Cardiac muscle cell (in vitro differentiated cells and primary cell): Measurements from ENCODE around the gene UNC79. TPM values are rescaled to one million over a fixed set of nuclear protein-coding genes. Genes with fewer than 3 reads are reported as not detected.
"Not testable (repeated sequence)": the region's sequence is repeated elsewhere in the genome, so short reads cannot be mapped to it uniquely, and the experiment has no call there.

Source experiments
- DNase-seq, 2 donors: peaks; one replicate each; pipeline versions ENCODE4 v3.0.0 to v3.0.0-alpha.2; 2010 to 2017; ENCODE audit warnings: low read depth in 1 of 2, low spot score in 1 of 2
- H3K27ac ChIP-seq: fragments of 200-600 bp; sonication (generic); 2 replicates; pipeline ENCODE4 v1.5.1; 2016
- H3K27me3 ChIP-seq: fragments of 200-600 bp; sonication (generic); 2 replicates; pipeline ENCODE4 v1.6.0; 2016; ENCODE audit warnings: control low read depth
- H3K36me3 ChIP-seq: fragments of 200-600 bp; sonication (generic); 2 replicates; pipeline ENCODE4 v1.5.1; 2016; ENCODE audit warnings: control low read depth
- H3K4me1 ChIP-seq: fragments of 200-600 bp; sonication (generic); 2 replicates; pipeline ENCODE4 v1.8.1; 2017; ENCODE audit warnings: low read depth, mild to moderate bottlenecking, mixed run types
- H3K4me3 ChIP-seq: fragments of 200-600 bp; sonication (generic); 2 replicates; pipeline ENCODE4 v1.5.1; 2016; ENCODE audit warnings: mild to moderate bottlenecking
- H3K9me3 ChIP-seq: fragments of 200-600 bp; sonication (generic); 2 replicates; pipeline ENCODE4 v1.5.1; 2017; ENCODE audit warnings: low read depth, mild to moderate bottlenecking, control low read depth
- polyA plus RNA-seq: library from polyadenylated mRNA; unstranded; fragments of >200 nt; fragmentation: Nextera tagmentation; extraction: Ambion mirVana; gene quantifications from 2 replicates; pipeline ENCODE4 v1.2.1, GENCODE V29; 2016
- total RNA-seq: library from RNA; depleted of rRNA; stranded (reverse); fragments of >200 nt; gene quantifications from 2 replicates; pipeline ENCODE4 v1.2.3, GENCODE V29; 2016
- TF ChIP-seq, protein P1 (sequence below): IDR thresholded peaks from 2 replicates; pipeline ENCODE4 v1.5.1; 2012; ENCODE audit warnings: low read depth, mild to moderate bottlenecking, low read length

UNC79 gene
- total and polyA plus RNA-seq, 2 experiments from 2014 or later, result 1.5 to 6.5 TPM

DNA sequence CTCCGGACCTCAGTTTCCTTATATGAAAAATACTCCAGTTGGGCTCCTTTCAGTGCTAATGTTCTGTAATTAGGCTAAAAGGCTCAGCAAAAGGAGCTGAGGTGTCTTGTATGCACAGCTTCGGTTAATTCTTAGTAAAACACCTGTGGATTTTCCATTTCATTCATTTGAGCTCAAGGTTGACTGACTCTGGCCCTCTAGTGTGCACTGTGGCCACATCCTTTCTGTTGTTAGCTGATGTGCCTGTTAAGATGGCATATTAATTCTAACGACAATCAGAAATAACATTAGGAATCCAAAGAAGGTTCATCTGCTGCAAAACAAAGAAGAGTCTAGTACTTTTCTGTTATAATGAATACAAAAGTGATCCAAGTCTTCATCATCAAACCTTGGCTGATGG, 45.6 kb downstream of the UNC79 start:
- Histone ChIP-seq H3K27me3 (no peaks in the 10 kb centered on the region), H3K9me3 (no peaks in the 10 kb centered on the region), H3K4me1 (no peaks in the 10 kb centered on the region), H3K36me3 (no peaks in the 10 kb centered on the region), H3K4me3 (no peak overlapping the region), H3K27ac (no peak overlapping the region)
- no peak for DNase-seq
- TF ChIP-seq, protein P1, sequence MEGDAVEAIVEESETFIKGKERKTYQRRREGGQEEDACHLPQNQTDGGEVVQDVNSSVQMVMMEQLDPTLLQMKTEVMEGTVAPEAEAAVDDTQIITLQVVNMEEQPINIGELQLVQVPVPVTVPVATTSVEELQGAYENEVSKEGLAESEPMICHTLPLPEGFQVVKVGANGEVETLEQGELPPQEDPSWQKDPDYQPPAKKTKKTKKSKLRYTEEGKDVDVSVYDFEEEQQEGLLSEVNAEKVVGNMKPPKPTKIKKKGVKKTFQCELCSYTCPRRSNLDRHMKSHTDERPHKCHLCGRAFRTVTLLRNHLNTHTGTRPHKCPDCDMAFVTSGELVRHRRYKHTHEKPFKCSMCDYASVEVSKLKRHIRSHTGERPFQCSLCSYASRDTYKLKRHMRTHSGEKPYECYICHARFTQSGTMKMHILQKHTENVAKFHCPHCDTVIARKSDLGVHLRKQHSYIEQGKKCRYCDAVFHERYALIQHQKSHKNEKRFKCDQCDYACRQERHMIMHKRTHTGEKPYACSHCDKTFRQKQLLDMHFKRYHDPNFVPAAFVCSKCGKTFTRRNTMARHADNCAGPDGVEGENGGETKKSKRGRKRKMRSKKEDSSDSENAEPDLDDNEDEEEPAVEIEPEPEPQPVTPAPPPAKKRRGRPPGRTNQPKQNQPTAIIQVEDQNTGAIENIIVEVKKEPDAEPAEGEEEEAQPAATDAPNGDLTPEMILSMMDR, result no peak

DNA sequence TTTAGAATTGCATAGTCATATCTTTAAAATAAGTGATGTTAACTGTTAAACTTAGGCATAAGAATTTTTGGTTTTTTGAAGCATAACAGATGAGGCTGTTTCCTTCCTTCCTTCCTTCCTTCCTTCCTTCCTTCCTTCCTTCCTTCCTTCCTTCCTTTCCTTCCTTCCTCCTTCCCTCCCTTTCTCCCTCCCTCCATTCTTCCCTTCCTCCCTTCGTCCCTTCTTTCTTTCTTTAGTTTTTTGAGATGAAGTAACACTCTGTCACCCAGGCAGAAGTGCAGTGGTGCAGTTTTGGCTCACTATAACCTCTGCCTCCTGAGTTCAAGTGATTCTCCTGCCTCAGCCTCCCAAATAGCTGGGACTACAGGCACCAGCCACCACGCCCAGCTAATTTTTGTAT, 48.3 kb downstream of the UNC79 start:
- not testable (repeated sequence) for H3K9me3 ChIP-seq, H3K27me3 ChIP-seq, H3K4me1 ChIP-seq, H3K36me3 ChIP-seq, H3K4me3 ChIP-seq, DNase-seq, H3K27ac ChIP-seq

DNA sequence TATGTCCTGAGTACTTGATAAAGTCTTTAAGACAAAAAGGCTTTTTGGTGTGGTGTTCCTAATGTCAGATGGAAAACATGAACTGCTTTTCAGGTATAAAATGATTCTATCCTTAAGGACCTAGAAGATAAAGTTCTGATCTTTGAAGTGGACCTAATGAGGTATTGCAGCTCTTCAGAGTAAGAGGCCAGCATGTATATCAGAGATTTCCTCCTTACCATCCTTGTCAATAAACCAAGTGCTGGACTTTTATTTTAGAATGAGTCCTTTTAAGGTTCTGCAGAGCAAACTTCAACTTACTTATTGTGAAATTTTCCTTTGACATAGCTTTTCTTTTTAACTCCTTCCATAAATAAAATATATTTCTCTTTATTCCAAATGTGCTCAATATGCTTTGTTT, 50.1 kb downstream of the UNC79 start:
- TF ChIP-seq, protein P1, result no peak
- H3K4me1 ChIP-seq, result no peaks in the 10 kb centered on the region
- H3K4me3 ChIP-seq, result no peak overlapping the region
- H3K27ac ChIP-seq, result no peak overlapping the region
- DNase-seq, result no peak
- no peaks in the 10 kb centered on the region for H3K9me3 ChIP-seq
- no peaks in the 10 kb centered on the region for H3K36me3 ChIP-seq
- no peaks in the 10 kb centered on the region for H3K27me3 ChIP-seq

DNA sequence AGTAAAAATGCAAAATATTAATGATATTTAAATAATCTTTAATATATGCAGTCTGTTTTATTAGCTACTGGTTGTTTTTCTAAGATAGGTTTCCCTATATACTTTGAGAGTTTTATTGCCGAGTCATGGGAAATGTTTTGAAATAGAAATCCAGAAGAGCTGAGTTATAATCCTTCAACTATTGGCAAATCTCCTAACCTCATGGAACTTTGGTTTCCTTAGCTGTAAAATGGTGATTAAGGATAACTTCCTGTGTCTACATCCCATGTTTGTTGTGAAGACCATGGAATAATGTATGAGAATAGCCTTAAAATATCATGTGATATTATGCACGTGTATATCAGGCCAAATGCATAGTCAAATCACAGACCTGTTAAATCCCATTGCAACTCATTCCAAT, 51.0 kb downstream of the UNC79 start:
- no peaks in the 10 kb centered on the region for H3K27me3 ChIP-seq
- no peaks in the 10 kb centered on the region for H3K36me3 ChIP-seq
- no peaks in the 10 kb centered on the region for H3K9me3 ChIP-seq
- H3K4me1 ChIP-seq, result no peaks in the 10 kb centered on the region
- DNase-seq, result no peak
- TF ChIP-seq, protein P1, result no peak
- H3K27ac ChIP-seq, result no peak overlapping the region
- no peak overlapping the region for H3K4me3 ChIP-seq

DNA sequence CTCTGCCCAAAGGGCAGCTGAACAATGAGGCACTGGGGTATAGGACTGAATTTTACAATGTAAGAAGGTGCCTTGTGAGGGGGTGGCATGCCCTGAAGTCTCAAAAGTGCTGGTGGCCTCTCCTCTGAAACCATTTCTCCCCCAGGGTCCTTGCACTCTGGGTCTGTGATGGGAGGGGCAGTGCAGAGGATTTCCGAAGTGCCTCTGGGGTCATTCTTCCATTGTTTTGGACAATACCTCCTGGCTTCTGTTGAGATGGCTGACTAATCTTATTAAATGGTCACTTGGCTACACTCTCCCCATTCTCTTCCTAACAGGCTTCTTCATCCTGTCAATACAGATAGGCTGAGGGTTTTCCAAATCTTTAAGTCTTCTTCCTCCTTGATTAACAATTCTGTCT, 59.3 kb downstream of the UNC79 start:
- Histone ChIP-seq H3K4me1 (no peaks in the 10 kb centered on the region), H3K36me3 (no peaks in the 10 kb centered on the region), H3K27me3 (no peaks in the 10 kb centered on the region), H3K9me3 (no peaks in the 10 kb centered on the region), H3K27ac (no peak overlapping the region), H3K4me3 (no peak overlapping the region)
- DNase-seq, result no peak
- TF ChIP-seq, protein P1, result no peak

DNA sequence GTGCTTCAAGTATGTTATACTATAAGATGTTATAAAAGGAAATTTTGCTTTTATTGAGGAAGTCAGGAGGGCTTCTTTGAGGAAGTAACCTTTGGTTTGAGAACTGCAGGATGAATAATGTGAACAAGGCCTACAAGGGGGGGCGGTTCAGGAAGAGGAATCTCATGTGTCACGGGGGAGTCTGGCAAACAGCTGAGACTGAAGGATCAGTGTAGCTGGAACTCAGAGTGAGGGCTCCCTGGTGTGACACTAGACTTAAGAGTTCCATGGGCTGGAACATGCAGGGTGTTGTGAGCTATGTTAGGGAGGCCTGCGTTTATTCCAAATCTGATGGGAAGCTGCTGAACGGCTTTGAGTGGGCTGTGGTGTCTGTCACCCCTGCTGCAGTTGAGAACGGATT, 62.3 kb downstream of the UNC79 start:
- TF ChIP-seq, protein P1, result no peak
- Histone ChIP-seq H3K27me3 (no peaks in the 10 kb centered on the region), H3K9me3 (no peaks in the 10 kb centered on the region), H3K27ac (no peak overlapping the region), H3K4me1 (no peaks in the 10 kb centered on the region), H3K4me3 (no peak overlapping the region), H3K36me3 (no peaks in the 10 kb centered on the region)
- DNase-seq, result peak in 1 of 2 donors; percentile 3

DNA sequence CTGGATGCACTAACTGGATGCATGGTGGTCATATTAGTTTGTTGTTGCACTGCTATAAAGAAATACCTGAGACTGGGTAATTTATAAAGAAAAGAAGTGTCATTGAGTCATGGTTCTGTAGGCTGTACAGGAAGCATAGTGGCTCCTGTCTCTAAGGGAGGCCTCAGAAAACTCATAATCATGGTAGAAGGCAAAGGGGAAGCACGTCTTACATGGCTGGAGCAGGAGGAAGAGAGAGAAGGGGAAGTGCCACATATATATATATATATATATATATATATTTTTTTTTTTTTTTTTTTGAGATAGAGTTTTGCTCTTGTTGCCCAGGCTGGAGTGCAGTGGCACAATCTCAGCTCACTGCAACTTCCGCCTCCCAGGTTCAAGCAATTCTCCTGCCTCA, 62.9 kb downstream of the UNC79 start:
- not testable (repeated sequence) for H3K4me1 ChIP-seq, H3K4me3 ChIP-seq, H3K27ac ChIP-seq, H3K36me3 ChIP-seq, DNase-seq, H3K9me3 ChIP-seq, H3K27me3 ChIP-seq
